Upper lobe of left lung (tissue), 6 donors: ENCODE data around the gene KCTD19. TPM values are rescaled to one million over a fixed set of nuclear protein-coding genes. Genes with fewer than 3 reads are reported as not detected.

Experiments used
- ATAC-seq, 2 donors: fragments of 200-7000 bp; cut with Tn5 transposase; one replicate each; pipeline ENCODE4 v1.9.1; 2022; ENCODE audit warnings: mild to moderate bottlenecking in 2 of 2, moderate library complexity in 2 of 2; ENCODE audit not compliant: low FRiP score in 2 of 2
- DNase-seq, 2 donors: peaks; one replicate each; pipeline ENCODE4 v3.0.0-alpha.2; 2019 to 2020
- H3K27ac ChIP-seq, 4 donors: fragments of 200-600 bp; sonication (generic); one replicate each; pipeline ENCODE4 v1.5.1; 2016 to 2019
- H3K27me3 ChIP-seq, 4 donors: fragments of 200-600 bp; sonication (generic); one replicate each; pipeline ENCODE4 v1.5.1; 2017 to 2019
- H3K36me3 ChIP-seq, 4 donors: fragments of 200-600 bp; sonication (generic); one replicate each; pipeline ENCODE4 v1.5.1; 2016 to 2019
- H3K4me1 ChIP-seq, 4 donors: fragments of 200-600 bp; sonication (generic); one replicate each; pipeline ENCODE4 v1.5.1; 2018 to 2019
- H3K4me3 ChIP-seq, 4 donors: fragments of 200-600 bp; sonication (generic); one replicate each; pipeline ENCODE4 v1.5.1; 2017 to 2019; ENCODE audit warnings: mild to moderate bottlenecking in 2 of 4, moderate library complexity in 1 of 4
- H3K9me3 ChIP-seq, 4 donors: fragments of 200-600 bp; sonication (generic); one replicate each; pipeline ENCODE4 v1.5.1; 2018 to 2019
- EP300 ChIP-seq, 4 donors: sonication (generic); formaldehyde crosslinking; IDR thresholded peaks; one replicate each; pipeline ENCODE4 v1.5.1; 2017; ENCODE audit warnings: antibody characterized with exemption in 4 of 4, control low read depth in 2 of 4
- POLR2A ChIP-seq, 4 donors: fragments of 450-650 bp; IDR thresholded peaks; one replicate each; pipeline ENCODE4 v1.5.1; 2016 to 2017; ENCODE audit warnings: antibody characterized with exemption in 4 of 4, mild to moderate bottlenecking in 2 of 4
- POLR2AphosphoS5 ChIP-seq, 2 donors: sonication (generic); formaldehyde crosslinking; IDR thresholded peaks; one replicate each; pipeline ENCODE4 v1.5.1; 2017; ENCODE audit warnings: antibody characterized with exemption in 2 of 2
- WGBS, 2 donors: methylation state at CpG; one replicate each; pipeline ENCODE4 v1.1.5; 2017 to 2018; 5-methylcytosine and 5-hydroxymethylcytosine counted together
- total RNA-seq, 6 donors: library from RNA; depleted of rRNA in 4 of 6; stranded (reverse); fragments of >200 nt in 4 of 6; gene quantifications; one replicate each; pipeline versions ENCODE4 v1.1.0 to v1.2.1, GENCODE V29; 2016 to 2021
- TF ChIP-seq, protein P1 (sequence below), 6 experiments: fragments of 450-650 bp in 4 of 6; fragments of 200-600 bp in 2 of 6; sonication (generic) in 2 of 6; IDR thresholded peaks; one replicate each; pipeline ENCODE4 v1.5.1; 2016 to 2019; ENCODE audit warnings: antibody characterized with exemption in 6 of 6
- donor health status: DM: no; HTN: no; CAD: no; lungs with moderate emphysema.
- donor health status: DM: no; HTN: yes; CAD: no; lungs with severe emphysema.

The KCTD19 gene
- total RNA-seq, 6 donors from 2014 or later = under 0.01 to 0.31 (median 0.17) TPM; not detected in 3

DNA sequence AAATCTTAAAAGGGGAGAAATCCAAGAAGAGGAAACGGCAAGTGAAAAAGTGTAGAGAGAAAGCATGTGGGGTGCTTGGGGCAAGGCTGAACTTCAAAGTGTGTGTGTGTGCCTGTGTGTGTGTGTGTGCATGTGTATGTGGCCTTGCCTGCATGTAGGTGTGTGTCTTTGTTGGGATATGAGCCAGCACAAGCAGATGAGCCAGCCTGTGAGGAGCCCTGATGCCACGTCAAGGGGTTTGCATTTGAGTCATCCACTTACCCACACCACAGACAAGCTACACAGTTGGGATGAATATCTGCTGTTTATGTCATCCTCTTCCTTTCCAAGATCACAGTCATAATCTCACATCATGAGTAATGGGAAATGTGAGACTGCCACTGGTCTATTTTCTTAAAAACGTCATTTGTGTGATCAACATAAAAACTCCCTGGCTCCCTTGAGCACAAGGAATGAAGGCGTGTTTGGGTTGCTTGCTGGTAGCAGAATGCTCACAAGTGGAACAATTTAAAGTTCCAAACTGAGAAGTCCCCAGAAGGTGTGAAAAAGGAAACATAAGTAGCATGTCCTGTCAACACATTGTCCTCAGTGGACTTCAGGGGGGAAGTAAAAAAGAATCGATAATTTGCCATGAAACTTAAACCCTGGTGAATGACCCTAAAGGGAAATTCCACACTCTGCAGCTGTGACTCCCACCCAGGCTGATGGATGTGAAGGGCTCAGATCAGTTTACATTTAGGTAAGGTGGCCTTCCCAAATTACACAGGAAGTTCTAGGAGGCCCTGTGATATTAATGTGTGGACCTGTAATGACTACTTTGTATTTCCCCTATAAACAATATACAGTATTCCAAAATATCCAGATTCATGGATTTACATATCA lies 14.7 kb downstream of the KCTD19 start:
- H3K4me1 ChIP-seq = peaks cover 4 to 7% (median 5%) of the 10 kb centered on the region in 4 donors
- peak overlapping the region in 2 of 4 donors; percentile 7 to 65 for H3K27ac ChIP-seq
- H3K4me3 ChIP-seq = no peak overlapping the region
- no peak for DNase-seq
- H3K36me3 ChIP-seq = no peaks in the 10 kb centered on the region
- no peaks in the 10 kb centered on the region for H3K27me3 ChIP-seq
- peak in 1 of 4 donors; percentile 24 for TF ChIP-seq EP300 (IDR thresholded peaks at IDR 0.05)
- TF ChIP-seq, protein P1, sequence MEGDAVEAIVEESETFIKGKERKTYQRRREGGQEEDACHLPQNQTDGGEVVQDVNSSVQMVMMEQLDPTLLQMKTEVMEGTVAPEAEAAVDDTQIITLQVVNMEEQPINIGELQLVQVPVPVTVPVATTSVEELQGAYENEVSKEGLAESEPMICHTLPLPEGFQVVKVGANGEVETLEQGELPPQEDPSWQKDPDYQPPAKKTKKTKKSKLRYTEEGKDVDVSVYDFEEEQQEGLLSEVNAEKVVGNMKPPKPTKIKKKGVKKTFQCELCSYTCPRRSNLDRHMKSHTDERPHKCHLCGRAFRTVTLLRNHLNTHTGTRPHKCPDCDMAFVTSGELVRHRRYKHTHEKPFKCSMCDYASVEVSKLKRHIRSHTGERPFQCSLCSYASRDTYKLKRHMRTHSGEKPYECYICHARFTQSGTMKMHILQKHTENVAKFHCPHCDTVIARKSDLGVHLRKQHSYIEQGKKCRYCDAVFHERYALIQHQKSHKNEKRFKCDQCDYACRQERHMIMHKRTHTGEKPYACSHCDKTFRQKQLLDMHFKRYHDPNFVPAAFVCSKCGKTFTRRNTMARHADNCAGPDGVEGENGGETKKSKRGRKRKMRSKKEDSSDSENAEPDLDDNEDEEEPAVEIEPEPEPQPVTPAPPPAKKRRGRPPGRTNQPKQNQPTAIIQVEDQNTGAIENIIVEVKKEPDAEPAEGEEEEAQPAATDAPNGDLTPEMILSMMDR (IDR thresholded peaks at IDR 0.05) = no peak
- peak in 1 of 2 donors; percentile 21 for TF ChIP-seq POLR2AphosphoS5 (IDR thresholded peaks at IDR 0.05)
- ATAC-seq = peak; percentile 36 to 94
- no peaks in the 10 kb centered on the region for H3K9me3 ChIP-seq
- 45 to 52% methylated on average over 5 of the region's 5 CpGs for WGBS, 2 donors

DNA sequence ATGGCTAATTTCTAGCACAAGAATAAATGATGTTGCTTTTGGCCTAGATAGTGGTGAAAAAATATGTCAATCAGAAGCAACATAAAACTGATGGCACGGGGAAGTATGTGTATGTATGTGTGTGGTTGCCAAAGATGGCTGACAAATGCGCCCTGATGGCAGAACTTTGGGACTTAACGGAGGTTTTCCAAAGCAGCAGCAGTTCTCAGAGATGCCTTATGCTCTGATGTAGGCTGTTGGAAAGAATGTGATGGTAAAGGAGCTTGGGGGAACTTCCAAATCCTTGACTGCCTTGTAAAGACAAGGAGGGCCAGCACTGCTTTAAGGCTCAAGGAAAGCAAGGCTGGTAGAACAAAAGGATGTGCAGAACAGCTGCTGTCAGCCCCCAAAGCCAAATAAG lies 16.0 kb downstream of the KCTD19 start:
- WGBS, 2 donors = 91 to 93% methylated on average over 3 of the region's 3 CpGs
- DNase-seq = no peak
- Histone ChIP-seq H3K27ac (no peak overlapping the region), H3K4me1 (peaks cover 4 to 7% (median 5%) of the 10 kb centered on the region in 4 donors), H3K27me3 (no peaks in the 10 kb centered on the region), H3K9me3 (no peaks in the 10 kb centered on the region), H3K4me3 (no peak overlapping the region), H3K36me3 (no peaks in the 10 kb centered on the region)
- ATAC-seq = no peak
- no peak for TF ChIP-seq POLR2A (IDR thresholded peaks at IDR 0.05)
- TF ChIP-seq POLR2AphosphoS5 (IDR thresholded peaks at IDR 0.05) = no peak
- no peak for TF ChIP-seq EP300 (IDR thresholded peaks at IDR 0.05)
- TF ChIP-seq, protein P1 (IDR thresholded peaks at IDR 0.05) = no peak

DNA sequence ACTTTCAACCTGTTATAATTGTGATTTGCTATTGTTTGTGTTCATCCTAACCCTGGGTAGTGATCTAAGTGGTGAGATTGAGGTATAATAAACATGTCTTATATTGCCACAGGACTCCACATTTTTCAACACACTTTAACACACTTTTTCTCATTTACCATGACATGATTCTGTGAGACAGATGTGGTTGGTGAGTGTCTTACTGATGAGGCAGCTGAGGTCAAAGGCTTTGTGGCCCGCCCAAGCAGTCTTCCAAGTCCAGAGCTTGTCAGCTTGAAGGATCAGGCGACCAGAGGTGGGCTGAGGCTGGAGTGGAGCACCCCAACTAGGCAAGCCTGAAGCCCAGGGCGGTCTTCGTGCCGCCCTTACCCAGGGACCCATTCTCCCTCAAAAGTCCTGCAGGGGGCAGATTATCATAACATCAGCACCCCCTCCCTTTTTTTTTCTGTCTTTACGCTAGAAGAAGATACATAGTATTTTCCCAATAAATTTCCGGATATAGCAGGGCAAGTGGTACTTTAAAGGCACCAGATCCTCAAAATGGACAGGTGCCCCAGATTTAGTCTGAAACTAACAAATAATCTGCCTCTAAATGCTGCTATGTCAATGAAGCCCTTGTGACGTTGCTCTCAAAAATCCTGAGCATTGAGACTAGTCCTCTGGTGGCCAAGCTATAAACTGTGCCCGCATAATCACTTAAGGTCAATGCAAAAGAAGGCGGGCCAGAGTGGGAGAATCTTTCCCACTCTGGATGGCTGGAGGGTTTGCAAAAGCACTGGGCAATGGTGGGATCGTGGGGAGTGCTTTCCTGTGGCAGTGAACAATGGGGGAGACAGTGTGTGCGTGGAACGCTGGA lies 21.1 kb downstream of the KCTD19 start:
- 91 to 95% methylated on average over 11 to 13 of the region's 13 CpGs for WGBS, 2 donors
- no peak for DNase-seq
- TF ChIP-seq POLR2AphosphoS5 (IDR thresholded peaks at IDR 0.05) = no peak
- TF ChIP-seq POLR2A (IDR thresholded peaks at IDR 0.05) = no peak
- no peak for TF ChIP-seq EP300 (IDR thresholded peaks at IDR 0.05)
- TF ChIP-seq, protein P1 (IDR thresholded peaks at IDR 0.05) = no peak
- Histone ChIP-seq H3K4me1 (peaks cover 0 to 10% (median 5%) of the 10 kb centered on the region in 4 donors), H3K27ac (no peak overlapping the region), H3K4me3 (no peak overlapping the region), H3K36me3 (no peaks in the 10 kb centered on the region), H3K27me3 (no peaks in the 10 kb centered on the region), H3K9me3 (no peaks in the 10 kb centered on the region)
- ATAC-seq = no peak

DNA sequence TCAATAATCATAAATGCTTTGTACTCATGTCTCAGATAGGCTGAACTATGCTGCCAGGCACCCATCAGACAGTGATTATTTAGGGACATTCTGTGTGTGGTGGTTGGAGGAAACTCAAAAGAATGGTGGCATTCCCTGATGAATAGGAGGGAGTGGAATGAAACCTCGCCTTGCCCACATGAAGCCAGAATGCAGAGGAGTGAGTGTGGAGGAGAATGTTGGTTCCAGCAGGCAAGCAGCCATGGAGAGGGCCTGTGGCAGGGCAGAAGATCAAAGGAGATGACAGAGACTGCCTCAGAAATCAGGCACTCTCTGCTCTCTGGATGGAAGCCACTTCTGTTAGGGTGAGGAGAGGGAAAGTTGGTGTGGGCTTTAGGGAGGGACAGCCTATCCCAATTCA lies 22.5 kb downstream of the KCTD19 start:
- Histone ChIP-seq H3K4me1 (peaks cover 0 to 10% (median 5%) of the 10 kb centered on the region in 4 donors), H3K27me3 (no peaks in the 10 kb centered on the region), H3K36me3 (no peaks in the 10 kb centered on the region), H3K9me3 (no peaks in the 10 kb centered on the region), H3K27ac (no peak overlapping the region), H3K4me3 (no peak overlapping the region)
- DNase-seq (no peak), ATAC-seq (no peak)
- TF ChIP-seq POLR2AphosphoS5 (IDR thresholded peaks at IDR 0.05) = no peak
- WGBS, 2 donors = 87 to 100% methylated on average over 1 of the region's 1 CpG

DNA sequence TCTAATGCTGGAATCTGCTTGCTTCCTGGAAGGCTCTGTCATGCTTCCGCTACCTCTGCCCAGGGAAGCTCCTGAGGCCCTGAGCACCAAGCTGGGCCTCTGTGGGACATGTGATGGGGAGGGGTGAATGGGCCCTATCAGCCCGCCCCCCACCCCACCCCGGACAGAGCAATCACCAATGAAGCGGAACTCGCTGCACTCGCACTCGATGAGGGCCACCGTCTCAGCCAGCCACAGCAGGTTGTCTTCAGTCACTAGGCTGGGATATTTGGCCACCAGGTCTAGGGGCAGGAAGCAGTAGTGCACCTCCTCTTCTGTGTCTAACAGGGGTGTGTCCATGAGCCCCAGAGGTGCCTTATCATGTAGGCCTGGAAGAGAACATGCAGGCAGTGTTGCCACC lies 23.6 kb downstream of the KCTD19 start:
- TF ChIP-seq POLR2A (IDR thresholded peaks at IDR 0.05) (no peak), POLR2AphosphoS5 (IDR thresholded peaks at IDR 0.05) (no peak), EP300 (IDR thresholded peaks at IDR 0.05) (no peak)
- TF ChIP-seq, protein P1 (IDR thresholded peaks at IDR 0.05) = no peak
- DNase-seq = no peak

More for the DNA sequence above, 23.6 kb downstream of the KCTD19 start:
- WGBS, 2 donors = 90 to 100% methylated on average over 2 to 8 of the region's 8 CpGs
- H3K9me3 ChIP-seq = no peaks in the 10 kb centered on the region
- no peak for ATAC-seq
- H3K4me1 ChIP-seq = peaks cover 0 to 10% (median 5%) of the 10 kb centered on the region in 4 donors
- no peak overlapping the region for H3K4me3 ChIP-seq
- no peaks in the 10 kb centered on the region for H3K36me3 ChIP-seq
- no peak overlapping the region for H3K27ac ChIP-seq
- no peaks in the 10 kb centered on the region for H3K27me3 ChIP-seq
